HEK293T (cell line): ENCODE measurements around the gene CDH13.

Source experiments
- ARNT ChIP-seq: fragments of 450-650 bp; IDR thresholded peaks from 2 replicates; pipeline ENCODE4 v1.6.1; 2017; ENCODE audit warnings: mild to moderate bottlenecking
- BHLHE40 ChIP-seq: fragments of 450-650 bp; IDR thresholded peaks from 2 replicates; pipeline ENCODE4 v1.6.1; 2016; ENCODE audit warnings: mild to moderate bottlenecking, moderate library complexity, borderline replicate concordance
- CTBP1 ChIP-seq: fragments of 450-650 bp; IDR thresholded peaks from 2 replicates; pipeline ENCODE4 v1.6.1; 2016; ENCODE audit warnings: borderline replicate concordance
- ELF4 ChIP-seq: fragments of 450-650 bp; IDR thresholded peaks from 2 replicates; pipeline ENCODE4 v1.6.1; 2017; ENCODE audit warnings: antibody characterized with exemption
- FOXA1 ChIP-seq: fragments of 450-650 bp; IDR thresholded peaks from 2 replicates; pipeline ENCODE4 v1.6.1; 2016; ENCODE audit warnings: mild to moderate bottlenecking
- FOXK2 ChIP-seq: fragments of 450-650 bp; IDR thresholded peaks from 2 replicates; pipeline ENCODE4 v1.6.1; 2016; ENCODE audit warnings: mild to moderate bottlenecking
- FOXM1 ChIP-seq: fragments of 450-650 bp; IDR thresholded peaks from 2 replicates; pipeline ENCODE4 v1.6.1; 2017; ENCODE audit warnings: mild to moderate bottlenecking, borderline replicate concordance
- HDGF ChIP-seq: fragments of 450-650 bp; IDR thresholded peaks from 2 replicates; pipeline ENCODE4 v1.6.1; 2017; ENCODE audit warnings: antibody characterized with exemption, borderline replicate concordance
- L3MBTL2 ChIP-seq: fragments of 450-650 bp; conservative IDR thresholded peaks from 2 replicates; pipeline ENCODE4 v1.6.1; 2016; ENCODE audit warnings: mild to moderate bottlenecking
- LEF1 ChIP-seq: fragments of 450-650 bp; IDR thresholded peaks from 2 replicates; pipeline ENCODE4 v1.6.1; 2017; ENCODE audit warnings: mild to moderate bottlenecking, borderline replicate concordance
- PKNOX1 ChIP-seq: fragments of 450-650 bp; IDR thresholded peaks from 2 replicates; pipeline ENCODE4 v1.6.1; 2016
- SP1 ChIP-seq: fragments of 450-650 bp; IDR thresholded peaks from 2 replicates; pipeline ENCODE4 v1.6.1; 2017
- SUZ12 ChIP-seq: fragments of 450-650 bp; IDR thresholded peaks from 2 replicates; pipeline ENCODE4 v1.6.1; 2016; ENCODE audit warnings: mild to moderate bottlenecking
- TARDBP ChIP-seq: fragments of 450-650 bp; IDR thresholded peaks from 2 replicates; pipeline ENCODE4 v1.6.1; 2016

- TF ChIP-seq ARNT (no peak), FOXM1 (no peak), PKNOX1 (no peak), ELF4 (no peak), SP1 (no peak), FOXA1 (no peak), TARDBP (no peak), L3MBTL2 (no peak), CTBP1 (no peak), FOXK2 (no peak), SUZ12 (no peak), HDGF (no peak), BHLHE40 (no peak), LEF1 (no peak)
These were observed 187.3 kb downstream of the CDH13 start for GRCh38 chr16:82814059-82814458.
